Measurements from ENCODE around the gene HS3ST6.
"Not testable (repeated sequence)": the region's sequence is repeated elsewhere in the genome, so short reads cannot be mapped to it uniquely, and the experiment has no call there.

HS3ST6 gene

DNA sequence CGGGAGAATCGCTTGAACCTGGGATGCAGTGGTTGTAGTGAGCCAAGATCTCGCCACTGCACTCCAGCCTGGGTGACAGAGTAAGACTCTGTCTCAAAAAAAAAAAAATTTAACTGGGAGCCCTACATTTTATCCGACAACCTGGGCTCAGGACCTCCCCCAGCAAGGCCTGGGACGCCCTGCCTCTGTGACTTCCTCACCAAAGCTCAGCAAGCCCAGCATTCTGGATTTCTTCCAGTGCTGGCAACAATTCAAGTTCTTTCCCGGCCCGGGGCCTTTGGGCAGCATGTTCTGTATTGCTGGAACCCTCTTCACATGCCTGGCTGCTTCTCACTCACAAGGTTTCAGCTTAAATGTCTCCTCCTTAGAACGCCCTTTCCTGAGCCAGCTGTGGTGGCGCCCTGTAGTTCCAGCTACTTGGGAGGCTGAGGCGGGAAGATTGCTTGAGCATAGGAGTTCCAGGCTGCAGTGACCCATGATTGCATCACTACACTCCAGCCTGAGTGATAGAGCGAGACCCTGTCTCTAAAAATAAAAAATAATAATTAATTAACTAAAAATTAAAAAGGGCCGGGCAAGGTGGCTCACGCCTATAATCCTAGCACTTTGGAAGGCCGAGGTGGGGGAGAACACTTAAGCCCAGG is 30.4 kb downstream of the HS3ST6 start:
- Histone ChIP-seq H3K36me3 (ENCODE audit: control insufficient read depth in 1 of 2, insufficient read depth in 2 of 2, low read length in 2 of 2) (no peaks in the 10 kb centered on the region), H3K27ac (ENCODE audit: low read depth, low read length) (no peak overlapping the region), H3K9ac (ENCODE audit: low read length) (no peak overlapping the region), H3K79me2 (ENCODE audit: control insufficient read depth, insufficient read depth, low read length, poor library complexity) (no peaks in the 10 kb centered on the region), H3K4me2 (ENCODE audit: low read length) (no peak overlapping the region), H3K14ac (ENCODE audit: low read length) (no peak overlapping the region), H4K91ac (ENCODE audit: low read depth, low read length) (no peak overlapping the region), H3K23ac (ENCODE audit: low read length) (no peak overlapping the region), H2AK5ac (ENCODE audit: low read length) (no peak overlapping the region), H3K18ac (ENCODE audit: low read length) (no peak overlapping the region), H3K4me1 (ENCODE audit: control insufficient read depth in 1 of 2, insufficient read depth in 2 of 2, low read length in 2 of 2) (no peaks in the 10 kb centered on the region), H3K9me3 (ENCODE audit: insufficient read depth, low read depth, low read length) (no peaks in the 10 kb centered on the region), H4K12ac (ENCODE audit: low read depth, low read length) (no peak overlapping the region), H4K8ac (ENCODE audit: low read depth, low read length) (no peak overlapping the region), H2BK5ac (ENCODE audit: low read depth, low read length, poor library complexity) (no peak overlapping the region), H3K27me3 (ENCODE audit: insufficient read depth, low read length) (no peaks in the 10 kb centered on the region), H2BK120ac (ENCODE audit: insufficient read depth, low read length, poor library complexity) (no peak overlapping the region), H3K79me1 (ENCODE audit: low read length) (no peaks in the 10 kb centered on the region), H3K4me3 (ENCODE audit: low read depth, low read length) (no peak overlapping the region), H2AFZ (ENCODE audit: insufficient read depth, low read length, poor library complexity) (no peak overlapping the region), H3K4ac (ENCODE audit: low read depth, low read length) (no peak overlapping the region), H2BK12ac (ENCODE audit: low read length) (no peak overlapping the region)
- no CpG with 5 or more reads among the region's 14 CpGs for WGBS (ENCODE audit: extremely low coverage, insufficient coverage, insufficient read length)
- no peak for DNase-seq

DNA sequence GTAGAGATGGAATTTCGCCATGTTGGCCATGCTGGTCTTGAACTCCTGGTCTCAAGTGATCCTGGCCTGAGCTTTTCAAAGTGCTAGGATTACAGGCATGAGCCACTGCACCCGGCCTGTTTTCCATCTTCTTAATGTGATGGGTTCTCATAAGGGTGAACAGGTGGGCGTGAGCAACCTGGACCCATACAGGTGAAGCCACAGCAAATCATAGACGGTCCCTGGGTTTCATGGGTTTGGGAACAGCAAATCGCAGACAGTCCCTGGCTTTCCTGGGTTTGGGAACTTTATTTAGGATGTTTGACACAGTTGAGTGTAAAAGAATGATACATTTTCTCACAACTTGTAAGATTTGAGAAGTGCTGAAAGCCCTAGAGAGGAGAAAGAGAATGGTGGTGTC is 33.3 kb downstream of the HS3ST6 start:
- Histone ChIP-seq H2AFZ (ENCODE audit: insufficient read depth, low read length, poor library complexity) (no peak overlapping the region), H3K9ac (ENCODE audit: low read length) (no peak overlapping the region), H3K18ac (ENCODE audit: low read length) (no peak overlapping the region), H3K36me3 (ENCODE audit: control insufficient read depth in 1 of 2, insufficient read depth in 2 of 2, low read length in 2 of 2) (no peaks in the 10 kb centered on the region), H3K23ac (ENCODE audit: low read length) (no peak overlapping the region), H2BK120ac (ENCODE audit: insufficient read depth, low read length, poor library complexity) (no peak overlapping the region), H3K27ac (ENCODE audit: low read depth, low read length) (no peak overlapping the region), H2AK5ac (ENCODE audit: low read length) (no peak overlapping the region), H3K14ac (ENCODE audit: low read length) (no peak overlapping the region), H4K91ac (ENCODE audit: low read depth, low read length) (no peak overlapping the region), H4K8ac (ENCODE audit: low read depth, low read length) (no peak overlapping the region), H3K4me2 (ENCODE audit: low read length) (no peak overlapping the region), H3K27me3 (ENCODE audit: insufficient read depth, low read length) (no peaks in the 10 kb centered on the region), H3K9me3 (ENCODE audit: insufficient read depth, low read depth, low read length) (no peaks in the 10 kb centered on the region), H3K4me3 (ENCODE audit: low read depth, low read length) (no peak overlapping the region), H2BK12ac (ENCODE audit: low read length) (no peak overlapping the region), H3K79me1 (ENCODE audit: low read length) (no peaks in the 10 kb centered on the region), H2BK5ac (ENCODE audit: low read depth, low read length, poor library complexity) (no peak overlapping the region), H3K4ac (ENCODE audit: low read depth, low read length) (no peak overlapping the region), H3K79me2 (ENCODE audit: control insufficient read depth, insufficient read depth, low read length, poor library complexity) (no peaks in the 10 kb centered on the region), H3K4me1 (ENCODE audit: control insufficient read depth in 1 of 2, insufficient read depth in 2 of 2, low read length in 2 of 2) (no peaks in the 10 kb centered on the region), H4K12ac (ENCODE audit: low read depth, low read length) (no peak overlapping the region)
- peak; percentile 22 to 64 for DNase-seq
- WGBS (ENCODE audit: extremely low coverage, insufficient coverage, insufficient read length): no CpG with 5 or more reads among the region's 5 CpGs

DNA sequence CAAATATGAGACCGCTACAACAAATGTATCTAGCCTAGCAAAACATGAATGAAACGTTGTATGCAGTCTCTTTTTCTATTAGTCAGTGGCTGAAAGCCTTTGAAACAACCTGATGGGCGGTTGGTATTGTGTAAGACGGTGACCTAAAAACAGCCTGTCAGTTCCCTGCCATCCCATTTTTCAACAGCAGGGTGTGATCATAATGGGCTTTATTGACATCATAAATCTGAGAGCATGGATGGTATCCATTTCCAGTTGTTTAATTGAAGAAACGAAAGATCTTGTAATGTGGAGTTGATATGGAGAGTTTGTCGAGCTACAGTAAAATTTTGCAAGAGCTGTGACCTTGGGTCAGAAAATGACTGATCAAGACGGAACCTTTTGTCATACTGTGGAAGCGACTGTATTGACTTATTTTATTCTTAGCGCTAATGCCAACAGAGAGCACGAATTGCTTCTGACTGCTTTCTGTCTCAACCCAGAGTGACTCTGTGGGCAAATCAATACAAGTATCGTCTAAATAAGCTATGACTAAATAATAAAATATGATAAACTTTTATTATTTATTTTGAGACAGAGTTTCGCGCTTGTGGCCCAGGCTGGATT is 34.0 kb downstream of the HS3ST6 start:
- Histone ChIP-seq H4K8ac (ENCODE audit: low read depth, low read length) (no peak overlapping the region), H3K4ac (ENCODE audit: low read depth, low read length) (no peak overlapping the region), H3K9ac (ENCODE audit: low read length) (no peak overlapping the region), H3K18ac (ENCODE audit: low read length) (no peak overlapping the region), H2BK5ac (ENCODE audit: low read depth, low read length, poor library complexity) (no peak overlapping the region), H3K79me1 (ENCODE audit: low read length) (no peaks in the 10 kb centered on the region), H3K14ac (ENCODE audit: low read length) (no peak overlapping the region), H2AFZ (ENCODE audit: insufficient read depth, low read length, poor library complexity) (no peak overlapping the region), H2AK5ac (ENCODE audit: low read length) (no peak overlapping the region), H2BK12ac (ENCODE audit: low read length) (no peak overlapping the region), H4K12ac (ENCODE audit: low read depth, low read length) (no peak overlapping the region), H3K27me3 (ENCODE audit: insufficient read depth, low read length) (no peaks in the 10 kb centered on the region), H3K79me2 (ENCODE audit: control insufficient read depth, insufficient read depth, low read length, poor library complexity) (no peaks in the 10 kb centered on the region), H3K23ac (ENCODE audit: low read length) (no peak overlapping the region), H4K91ac (ENCODE audit: low read depth, low read length) (no peak overlapping the region), H3K4me1 (ENCODE audit: control insufficient read depth in 1 of 2, insufficient read depth in 2 of 2, low read length in 2 of 2) (no peaks in the 10 kb centered on the region), H3K4me3 (ENCODE audit: low read depth, low read length) (no peak overlapping the region), H3K9me3 (ENCODE audit: insufficient read depth, low read depth, low read length) (no peaks in the 10 kb centered on the region), H3K4me2 (ENCODE audit: low read length) (no peak overlapping the region), H3K27ac (ENCODE audit: low read depth, low read length) (no peak overlapping the region), H2BK120ac (ENCODE audit: insufficient read depth, low read length, poor library complexity) (no peak overlapping the region), H3K36me3 (ENCODE audit: control insufficient read depth in 1 of 2, insufficient read depth in 2 of 2, low read length in 2 of 2) (no peaks in the 10 kb centered on the region)
- DNase-seq: peak; percentile 46 to 67
- WGBS (ENCODE audit: extremely low coverage, insufficient coverage, insufficient read length): no CpG with 5 or more reads among the region's 13 CpGs

DNA sequence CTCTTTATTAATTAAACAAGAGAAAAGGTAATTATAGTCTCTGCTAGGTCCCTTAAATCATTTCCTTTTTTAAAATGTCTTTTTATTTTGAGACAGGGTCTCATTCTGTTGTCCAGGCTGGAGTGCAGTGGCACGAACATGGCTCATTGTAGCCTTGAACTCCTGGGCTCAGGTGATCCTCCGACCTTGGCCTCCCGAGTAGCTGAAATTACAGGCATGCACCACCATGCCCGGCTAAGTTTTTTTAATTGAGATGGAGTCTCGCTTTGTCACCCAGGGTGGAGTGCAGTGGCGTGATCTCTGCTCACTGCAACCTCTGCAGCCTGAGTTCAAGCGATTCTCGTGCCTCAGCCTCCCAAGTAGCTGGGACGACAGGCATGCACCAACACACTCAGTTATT is 37.0 kb downstream of the HS3ST6 start:
- WGBS (ENCODE audit: extremely low coverage, insufficient coverage, insufficient read length): no CpG with 5 or more reads among the region's 9 CpGs
- H4K12ac ChIP-seq (ENCODE audit: low read depth, low read length); H3K23ac ChIP-seq (ENCODE audit: low read length); H2BK120ac ChIP-seq (ENCODE audit: insufficient read depth, low read length, poor library complexity); H3K4ac ChIP-seq (ENCODE audit: low read depth, low read length); H3K27ac ChIP-seq (ENCODE audit: low read depth, low read length); H3K27me3 ChIP-seq (ENCODE audit: insufficient read depth, low read length); DNase-seq; H4K8ac ChIP-seq (ENCODE audit: low read depth, low read length); H2AFZ ChIP-seq (ENCODE audit: insufficient read depth, low read length, poor library complexity); H3K4me3 ChIP-seq (ENCODE audit: low read depth, low read length); H2BK12ac ChIP-seq (ENCODE audit: low read length); H3K14ac ChIP-seq (ENCODE audit: low read length); H2BK5ac ChIP-seq (ENCODE audit: low read depth, low read length, poor library complexity); H3K9ac ChIP-seq (ENCODE audit: low read length); H3K9me3 ChIP-seq (ENCODE audit: insufficient read depth, low read depth, low read length); H4K91ac ChIP-seq (ENCODE audit: low read depth, low read length); H3K4me1 ChIP-seq (ENCODE audit: control insufficient read depth in 1 of 2, insufficient read depth in 2 of 2, low read length in 2 of 2); H3K79me2 ChIP-seq (ENCODE audit: control insufficient read depth, insufficient read depth, low read length, poor library complexity); H3K18ac ChIP-seq (ENCODE audit: low read length); H3K79me1 ChIP-seq (ENCODE audit: low read length); H2AK5ac ChIP-seq (ENCODE audit: low read length); H3K36me3 ChIP-seq (ENCODE audit: control insufficient read depth in 1 of 2, insufficient read depth in 2 of 2, low read length in 2 of 2); H3K4me2 ChIP-seq (ENCODE audit: low read length): not testable (repeated sequence)
